MCF 10A (cell line): Measurements from ENCODE around the gene ANKRD12. TPM values are rescaled to one million over a fixed set of nuclear protein-coding genes. Genes with fewer than 3 reads are reported as not detected.

ENCODE experiments used
- BruUV-seq: library from RNA; stranded (reverse); fragments of 400-500 nt; replicated peaks from 2 replicates; lab custom pipeline; 2021; lab: Mats Ljungman, UMichigan
- CTCF ChIA-PET: fragments of 300-600 bp; sonication (Branson Sonifier 250); formaldehyde crosslinking; extraction: SDS; loops from one replicate; lab custom pipeline; 2021; ENCODE audit warnings: antibody characterized with exemption, inconsistent platforms; lab: Yijun Ruan, JAX
- POLR2A ChIA-PET: fragments of 300-600, 350-650 bp; sonication (Branson Sonifier 250); formaldehyde crosslinking; extraction: SDS; loops from one replicate; lab custom pipeline; 2020; ENCODE audit warnings: antibody characterized with exemption, inconsistent platforms; lab: Yijun Ruan, JAX
- DNase-seq: peaks from one replicate; pipeline ENCODE4 v3.0.0-alpha.2; 2018; ENCODE audit not compliant: unreplicated experiment
- H3K27ac Mint-ChIP-seq: one replicate; pipeline ENCODE4 v1.8.0; 2022; ENCODE audit warnings: mild to moderate bottlenecking, low read depth, mixed read lengths; ENCODE audit not compliant: unreplicated experiment
- H3K27me3 Mint-ChIP-seq: one replicate; pipeline ENCODE4 v1.8.0; 2022; ENCODE audit warnings: mixed read lengths; ENCODE audit not compliant: insufficient read depth, unreplicated experiment
- H3K36me3 Mint-ChIP-seq: one replicate; pipeline ENCODE4 v1.8.0; 2022; ENCODE audit warnings: mild to moderate bottlenecking, moderate library complexity, mixed read lengths; ENCODE audit not compliant: insufficient read depth, unreplicated experiment
- H3K4me1 Mint-ChIP-seq: one replicate; pipeline ENCODE4 v1.8.0; 2022; ENCODE audit warnings: mixed read lengths; ENCODE audit not compliant: insufficient read depth, unreplicated experiment
- H3K4me3 Mint-ChIP-seq: one replicate; pipeline ENCODE4 v1.8.0; 2022; ENCODE audit warnings: mild to moderate bottlenecking, moderate library complexity, mixed read lengths; ENCODE audit not compliant: unreplicated experiment
- H3K9me3 Mint-ChIP-seq: one replicate; pipeline ENCODE4 v1.8.0; 2022; ENCODE audit warnings: mixed read lengths; ENCODE audit not compliant: unreplicated experiment
- intact Hi-C: fragments of 100-400 bp; cut with micrococcal nuclease; formaldehyde crosslinking; loops from 2 replicates; pipeline ENCODE4 v1.14.1; 2022
- total RNA-seq: library from RNA; stranded (reverse); gene quantifications from 2 replicates; pipeline ENCODE4 v1.2.3, GENCODE V29; 2022
- TF ChIP-seq, protein P1 (sequence below): fragments of 200-600 bp; IDR thresholded peaks from one replicate; pipeline ENCODE4 v1.8.0; 2022; ENCODE audit warnings: antibody characterized with exemption, mild to moderate bottlenecking; ENCODE audit not compliant: unreplicated experiment

Gene ANKRD12
- total RNA-seq, 1 experiment from 2014 or later = 25.3 TPM

- H3K4me3 Mint-ChIP-seq = no peak overlapping the region
- TF ChIP-seq, protein P1, sequence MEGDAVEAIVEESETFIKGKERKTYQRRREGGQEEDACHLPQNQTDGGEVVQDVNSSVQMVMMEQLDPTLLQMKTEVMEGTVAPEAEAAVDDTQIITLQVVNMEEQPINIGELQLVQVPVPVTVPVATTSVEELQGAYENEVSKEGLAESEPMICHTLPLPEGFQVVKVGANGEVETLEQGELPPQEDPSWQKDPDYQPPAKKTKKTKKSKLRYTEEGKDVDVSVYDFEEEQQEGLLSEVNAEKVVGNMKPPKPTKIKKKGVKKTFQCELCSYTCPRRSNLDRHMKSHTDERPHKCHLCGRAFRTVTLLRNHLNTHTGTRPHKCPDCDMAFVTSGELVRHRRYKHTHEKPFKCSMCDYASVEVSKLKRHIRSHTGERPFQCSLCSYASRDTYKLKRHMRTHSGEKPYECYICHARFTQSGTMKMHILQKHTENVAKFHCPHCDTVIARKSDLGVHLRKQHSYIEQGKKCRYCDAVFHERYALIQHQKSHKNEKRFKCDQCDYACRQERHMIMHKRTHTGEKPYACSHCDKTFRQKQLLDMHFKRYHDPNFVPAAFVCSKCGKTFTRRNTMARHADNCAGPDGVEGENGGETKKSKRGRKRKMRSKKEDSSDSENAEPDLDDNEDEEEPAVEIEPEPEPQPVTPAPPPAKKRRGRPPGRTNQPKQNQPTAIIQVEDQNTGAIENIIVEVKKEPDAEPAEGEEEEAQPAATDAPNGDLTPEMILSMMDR = no peak
- ChIA-PET POLR2A (interaction anchor here (0.6 to 1.3 kb wide), 3 partner anchors 45 to 1472 kb away, joined by 3 to 5 read pairs (median 4); partner anchors contain the start of gene TWSG1), CTCF (interaction anchor here (0.6 kb wide), 2 partner anchors 244 to 440 kb away, joined by 3 read pairs; no protein-coding TSS in a partner anchor)
- H3K27ac Mint-ChIP-seq = peak overlapping the region; percentile 77
- DNase-seq = no peak
- no peaks in the 10 kb centered on the region for H3K9me3 Mint-ChIP-seq
- H3K36me3 Mint-ChIP-seq = no peaks in the 10 kb centered on the region
- H3K4me1 Mint-ChIP-seq = no peaks in the 10 kb centered on the region
- intact Hi-C loops = no loop called here
- BruUV-seq = no TSS peak
- no peaks in the 10 kb centered on the region for H3K27me3 Mint-ChIP-seq
These were observed 153.1 kb downstream of the ANKRD12 start for GRCh38 chr18:9289698-9290097.

DNA sequence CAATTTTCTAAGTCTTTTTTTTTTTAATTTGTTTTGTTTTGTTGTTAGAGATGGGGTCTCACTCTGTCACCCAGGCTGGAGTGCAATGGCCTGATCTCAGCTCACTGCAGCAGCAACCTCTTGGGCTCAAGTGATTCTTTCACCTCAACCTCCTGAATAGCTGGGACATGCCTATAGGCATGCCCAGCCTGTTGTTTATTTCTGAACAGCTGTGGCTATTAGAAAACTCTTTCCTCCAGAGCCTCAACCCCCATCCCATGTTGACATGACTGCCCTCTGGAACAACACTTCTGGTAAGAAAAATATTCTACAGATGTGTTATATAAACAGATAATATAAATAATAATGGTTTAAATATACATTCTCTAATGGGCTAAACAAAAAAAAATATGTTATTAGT is 153.6 kb downstream of the ANKRD12 start:
- H3K4me3 Mint-ChIP-seq = no peak overlapping the region
- BruUV-seq = no TSS peak
- H3K27me3 Mint-ChIP-seq = no peaks in the 10 kb centered on the region
- no peaks in the 10 kb centered on the region for H3K9me3 Mint-ChIP-seq
- TF ChIP-seq, protein P1 = no peak
- ChIA-PET POLR2A (interaction anchor here (0.8 to 1.7 kb wide), 3 partner anchors 8 to 1472 kb away, joined by 4 to 5 read pairs (median 4); partner anchors contain the start of gene TWSG1), CTCF (interaction anchor here (0.6 kb wide), 1 partner anchor 244 kb away, joined by 3 read pairs; no protein-coding TSS in a partner anchor)
- no peaks in the 10 kb centered on the region for H3K4me1 Mint-ChIP-seq
- intact Hi-C loops = no loop called here
- no peaks in the 10 kb centered on the region for H3K36me3 Mint-ChIP-seq
- peak overlapping the region; percentile 77 for H3K27ac Mint-ChIP-seq
- DNase-seq = no peak

GRCh38 chr18:9292047-9292446 is 155.5 kb downstream of the ANKRD12 start:
- Mint-ChIP-seq H3K36me3 (no peaks in the 10 kb centered on the region), H3K9me3 (no peaks in the 10 kb centered on the region), H3K4me1 (no peaks in the 10 kb centered on the region), H3K27me3 (no peaks in the 10 kb centered on the region), H3K27ac (no peak overlapping the region), H3K4me3 (no peak overlapping the region)
- intact Hi-C loops = no loop called here
- no peak for DNase-seq
- TF ChIP-seq, protein P1 = no peak
- ChIA-PET POLR2A (no interaction called here), CTCF (interaction anchor here (0.6 to 0.8 kb wide), 2 partner anchors 47 to 219 kb away, joined by 3 read pairs; no protein-coding TSS in a partner anchor)
- BruUV-seq = no TSS peak

- H3K9me3 Mint-ChIP-seq = no peaks in the 10 kb centered on the region
- intact Hi-C loops = no loop called here
- H3K36me3 Mint-ChIP-seq = no peaks in the 10 kb centered on the region
- ChIA-PET POLR2A (no interaction called here), CTCF (no interaction called here)
- TF ChIP-seq, protein P1 = no peak
- H3K27me3 Mint-ChIP-seq = no peaks in the 10 kb centered on the region
- H3K4me1 Mint-ChIP-seq = no peaks in the 10 kb centered on the region
- H3K27ac Mint-ChIP-seq = no peak overlapping the region
- no TSS peak for BruUV-seq
- no peak overlapping the region for H3K4me3 Mint-ChIP-seq
- no peak for DNase-seq
These were observed 157.4 kb downstream of the ANKRD12 start for GRCh38 chr18:9293948-9294347.
